ENCODE measurements around the gene UNG.
A peak's percentile ranks its signal among the peaks of the same experiment; 100 is the strongest.

The UNG gene

GRCh38 chr12:109088818-109089217 is 8.6 kb upstream of the UNG start:
- no peak for DNase-seq (ENCODE audit: low read depth in 2 of 2)

- DNase-seq (ENCODE audit: low read depth in 2 of 2), result no peak
Observed at GRCh38 chr12:109089683-109090082, 7.7 kb upstream of the UNG start.

GRCh38 chr12:109092497-109093021 is 4.8 kb upstream of the UNG start:
- no peak for DNase-seq (ENCODE audit: low read depth in 2 of 2)

GRCh38 chr12:109093022-109093918 is 4.1 kb upstream of the UNG start, which contains the start of gene ALKBH2:
TSS of gene ALKBH2 (minus strand) at chr12:109093472. CDS start at chr12:109092786, 686 bp downstream.
- peak; percentile 72 to 74 for DNase-seq (ENCODE audit: low read depth in 2 of 2)

- no peak for DNase-seq (ENCODE audit: low read depth in 2 of 2)
Observed at GRCh38 chr12:109097140-109097434, 310 bp upstream of the UNG start.

GRCh38 chr12:109098183-109098604 is 797 bp downstream of the UNG start:
- DNase-seq (ENCODE audit: low read depth in 2 of 2), result no peak

GRCh38 chr12:109098651-109099050 is 1.3 kb downstream of the UNG start:
- no peak for DNase-seq (ENCODE audit: low read depth in 2 of 2)

GRCh38 chr12:109099431-109100020 is 2.1 kb downstream of the UNG start:
- no peak for DNase-seq (ENCODE audit: low read depth in 2 of 2)

GRCh38 chr12:109100741-109101140 is 3.3 kb downstream of the UNG start:
- no peak for DNase-seq (ENCODE audit: low read depth in 2 of 2)

- DNase-seq (ENCODE audit: low read depth in 2 of 2), result no peak
Observed at GRCh38 chr12:109102491-109102890, 5.1 kb downstream of the UNG start.

- no peak for DNase-seq (ENCODE audit: low read depth in 2 of 2)
Observed at GRCh38 chr12:109105176-109105575, 7.8 kb downstream of the UNG start.

GRCh38 chr12:109109746-109110350 is 12.5 kb downstream of the UNG start:
- no peak for DNase-seq (ENCODE audit: low read depth in 2 of 2)

GRCh38 chr12:109110988-109111495 is 13.6 kb downstream of the UNG start:
- peak; percentile 48 to 55 for DNase-seq (ENCODE audit: low read depth in 2 of 2)

GRCh38 chr12:109112720-109113465 is 15.5 kb downstream of the UNG start:
- no peak for DNase-seq (ENCODE audit: low read depth in 2 of 2)

GRCh38 chr12:109113661-109114321 is 16.4 kb downstream of the UNG start:
- no peak for DNase-seq (ENCODE audit: low read depth in 2 of 2)

- no peak for DNase-seq (ENCODE audit: low read depth in 2 of 2)
Observed at GRCh38 chr12:109114644-109115043, 17.2 kb downstream of the UNG start.

GRCh38 chr12:109115404-109115757 is 18.0 kb downstream of the UNG start:
- DNase-seq (ENCODE audit: low read depth in 2 of 2), result no peak

GRCh38 chr12:109115758-109116610 is 18.6 kb downstream of the UNG start, which contains the start of gene ACACB:
TSS of gene ACACB (plus strand) at chr12:109116587. CDS start at chr12:109139406, 22,819 bp downstream.
- no peak for DNase-seq (ENCODE audit: low read depth in 2 of 2)

GRCh38 chr12:109116611-109116949 is 19.2 kb downstream of the UNG start:
- DNase-seq (ENCODE audit: low read depth in 2 of 2), result no peak

- DNase-seq (ENCODE audit: low read depth in 2 of 2), result no peak
Observed at GRCh38 chr12:109120095-109120494, 22.7 kb downstream of the UNG start.

Measured in fibroblast of skin of left quadriceps (primary cell).